SK-N-MC (cell line): Measurements from ENCODE around the gene SPHK2.

Source experiments
- DNase-seq: peaks from one replicate; pipeline ENCODE4 v3.0.0-alpha.2; 2011; ENCODE audit warnings: low read depth, low spot score
- H3K27ac ChIP-seq: fragments of 200-600 bp; sonication (generic); 2 replicates; pipeline ENCODE4 v1.5.1; 2016; ENCODE audit warnings: mixed run types
- H3K36me3 ChIP-seq: fragments of 200-600 bp; sonication (generic); 2 replicates; pipeline ENCODE4 v1.6.1; 2017; ENCODE audit warnings: antibody characterized with exemption, low read length, mixed read lengths; ENCODE audit not compliant: insufficient read depth
- H3K4me3 ChIP-seq: fragments of 200-600 bp; sonication (generic); 2 replicates; pipeline ENCODE4 v1.5.1; 2016
- H3K9ac ChIP-seq: fragments of 200-600 bp; sonication (generic); 2 replicates; pipeline ENCODE4 v1.8.0; 2017; ENCODE audit warnings: mixed run types, mixed read lengths; ENCODE audit not compliant: insufficient read length
- H3K9me3 ChIP-seq: fragments of 200-600 bp; sonication (generic); 2 replicates; pipeline ENCODE4 v1.6.1; 2017; ENCODE audit warnings: low read depth, mild to moderate bottlenecking, antibody characterized with exemption, low read length, moderate library complexity, mixed read lengths
- EZH2 ChIP-seq: fragments of 200-600 bp; sonication (generic); IDR thresholded peaks from one replicate; pipeline ENCODE4 v1.6.1; 2017; ENCODE audit warnings: antibody characterized with exemption
- FOXP2 ChIP-seq: optimal IDR thresholded peaks from 2 replicates; pipeline ENCODE3; 2011; ENCODE audit warnings: mild to moderate bottlenecking, moderate library complexity; ENCODE audit not compliant: insufficient read depth; ENCODE audit errors: extremely low read length, control extremely low read depth
- POLR2AphosphoS5 ChIP-seq: IDR thresholded peaks from 2 replicates; pipeline ENCODE4 v1.6.1; 2012; ENCODE audit warnings: mild to moderate bottlenecking, low read depth, low read length, borderline replicate concordance

SPHK2 gene

DNA sequence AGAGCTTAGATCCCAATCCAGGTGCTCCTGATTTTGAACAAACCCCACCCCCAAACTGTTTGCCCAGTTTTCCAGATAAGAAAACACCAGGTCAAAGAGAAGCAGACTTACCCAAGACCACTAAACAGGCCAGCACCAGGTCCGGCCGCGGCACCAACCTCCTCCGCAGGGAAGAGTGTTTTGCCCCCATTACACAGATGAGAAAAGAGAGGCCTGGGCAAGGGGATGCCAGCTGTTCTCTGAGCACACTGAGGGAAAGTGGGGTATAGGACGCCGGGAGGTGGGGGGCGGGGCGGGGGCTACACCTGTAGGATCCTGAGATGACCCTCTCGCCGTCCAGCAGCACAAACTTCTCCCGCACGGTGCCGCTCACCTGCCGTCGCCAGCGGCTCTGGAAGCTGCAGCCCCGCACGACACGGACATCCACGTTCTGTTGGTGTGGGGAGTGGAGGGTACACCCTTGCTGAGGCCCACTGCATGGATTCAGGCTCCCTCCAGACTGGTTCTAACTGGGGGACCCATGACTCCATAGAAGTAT, 9.7 kb upstream of the SPHK2 start:
- DNase-seq, result no peak
- Histone ChIP-seq H3K9ac (no peak overlapping the region), H3K36me3 (no peaks in the 10 kb centered on the region), H3K9me3 (no peaks in the 10 kb centered on the region), H3K4me3 (no peak overlapping the region), H3K27ac (no peak overlapping the region)
- TF ChIP-seq EZH2, result no peak
- TF ChIP-seq POLR2AphosphoS5, result no peak
- no peak for TF ChIP-seq FOXP2

DNA sequence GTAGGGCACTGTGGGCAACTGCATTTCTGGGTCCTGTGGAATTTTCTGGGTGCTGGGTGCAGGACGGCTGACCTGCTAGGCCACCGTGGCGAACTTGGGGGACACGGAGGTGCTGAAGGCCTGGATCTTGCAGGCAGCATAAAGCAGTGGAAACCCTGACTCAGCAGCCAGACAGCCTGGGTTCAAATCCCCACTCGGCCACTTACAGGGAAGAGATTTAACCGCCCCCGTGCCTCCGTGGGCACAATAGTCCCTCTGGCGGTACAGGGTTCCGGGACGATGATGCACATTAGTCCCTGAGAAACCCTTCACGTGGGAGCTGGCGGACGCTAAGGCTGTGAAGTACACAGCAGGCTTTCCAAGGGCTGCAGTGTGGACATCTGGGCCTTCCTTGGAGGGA, 7.4 kb upstream of the SPHK2 start:
- no peak for DNase-seq
- no peak for TF ChIP-seq EZH2
- TF ChIP-seq FOXP2, result no peak
- no peak for TF ChIP-seq POLR2AphosphoS5
- Histone ChIP-seq H3K4me3 (no peak overlapping the region), H3K36me3 (peaks cover 21% of the 10 kb centered on the region), H3K9me3 (no peaks in the 10 kb centered on the region), H3K27ac (no peak overlapping the region; the same call in 1 of the 2 replicates), H3K9ac (no peak overlapping the region)

DNA sequence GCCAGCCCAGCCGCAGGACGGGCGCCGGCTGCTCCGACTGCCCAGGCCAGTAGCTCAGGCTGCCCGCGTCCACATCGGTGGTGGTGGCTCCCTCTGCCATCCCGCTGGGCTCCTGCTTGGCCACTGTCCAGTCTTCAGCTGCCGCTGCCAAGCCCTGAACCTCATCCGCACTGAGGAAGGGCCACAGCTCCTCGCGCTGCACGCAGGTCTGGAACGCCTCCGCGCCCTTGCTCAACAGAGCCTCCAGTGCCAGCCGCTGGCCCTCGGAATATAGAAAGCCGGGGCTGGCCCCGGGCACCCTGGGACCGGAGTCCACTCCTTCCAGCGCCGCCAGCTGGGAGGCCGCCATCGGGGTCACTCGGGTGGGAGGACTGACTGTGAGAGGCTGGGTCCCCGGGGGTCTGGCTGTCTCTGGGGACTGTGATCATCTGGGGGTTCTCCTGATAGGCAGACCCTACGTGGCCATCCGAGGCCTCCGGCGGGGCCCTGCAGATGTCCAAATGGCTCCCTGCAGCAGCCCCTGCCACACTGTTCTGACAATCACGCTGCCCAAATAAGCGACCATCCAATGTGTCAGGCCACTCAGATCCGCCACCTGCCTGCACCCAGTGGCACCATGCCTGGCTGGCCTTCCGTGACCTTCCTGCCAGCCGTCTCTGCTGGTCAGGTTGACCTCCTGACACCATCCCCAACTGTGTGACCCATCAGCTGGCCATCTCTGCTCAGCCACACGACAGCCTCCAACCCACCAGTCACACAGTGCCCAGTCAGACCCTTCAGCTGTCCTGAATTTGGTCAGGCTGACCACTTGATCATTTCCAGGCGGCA, 6.1 kb upstream of the SPHK2 start:
- H3K9me3 ChIP-seq, result no peaks in the 10 kb centered on the region
- no peak overlapping the region for H3K4me3 ChIP-seq
- TF ChIP-seq EZH2 (no peak), FOXP2 (no peak), POLR2AphosphoS5 (no peak)
- no peak overlapping the region for H3K9ac ChIP-seq
- H3K27ac ChIP-seq, result no peak overlapping the region
- peaks cover 35% of the 10 kb centered on the region for H3K36me3 ChIP-seq
- no peak for DNase-seq

DNA sequence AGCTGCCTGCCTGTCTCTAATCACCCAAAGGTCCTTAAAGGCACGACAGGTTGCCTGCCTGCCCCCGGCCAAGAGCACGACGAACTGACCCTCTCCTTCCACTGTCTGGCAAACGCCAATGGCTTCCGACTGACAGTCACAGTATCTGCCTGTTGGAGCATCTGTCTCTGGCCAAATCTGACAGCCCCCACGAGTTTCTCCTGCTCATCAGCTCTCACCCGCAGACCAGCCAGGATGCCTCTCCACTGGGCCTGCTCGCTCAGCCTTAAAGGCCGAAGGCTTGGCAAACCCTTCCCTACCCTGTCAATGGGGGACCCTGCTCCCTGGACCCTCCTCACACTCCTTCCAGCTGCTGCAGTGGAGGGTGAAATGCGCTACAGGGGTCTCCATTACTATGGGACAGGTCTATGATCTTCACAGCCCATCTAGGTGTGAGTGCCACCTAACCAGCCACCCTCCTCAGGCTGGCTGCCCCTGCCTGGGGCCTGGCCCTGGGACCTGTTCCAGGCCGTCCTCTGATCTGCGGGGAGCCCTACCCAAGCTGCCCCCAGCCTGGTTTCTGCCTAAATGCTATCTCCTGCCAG, 5.4 kb upstream of the SPHK2 start:
- H3K36me3 ChIP-seq, result peaks cover 38% of the 10 kb centered on the region
- DNase-seq, result no peak
- no peak overlapping the region for H3K9ac ChIP-seq
- H3K27ac ChIP-seq, result 0 out of 2 replicates have a peak overlapping the region, but pooled peaks have one; percentile 36
- no peaks in the 10 kb centered on the region for H3K9me3 ChIP-seq
- H3K4me3 ChIP-seq, result no peak overlapping the region
- TF ChIP-seq FOXP2 (no peak), POLR2AphosphoS5 (peak; percentile 50), EZH2 (no peak)

DNA sequence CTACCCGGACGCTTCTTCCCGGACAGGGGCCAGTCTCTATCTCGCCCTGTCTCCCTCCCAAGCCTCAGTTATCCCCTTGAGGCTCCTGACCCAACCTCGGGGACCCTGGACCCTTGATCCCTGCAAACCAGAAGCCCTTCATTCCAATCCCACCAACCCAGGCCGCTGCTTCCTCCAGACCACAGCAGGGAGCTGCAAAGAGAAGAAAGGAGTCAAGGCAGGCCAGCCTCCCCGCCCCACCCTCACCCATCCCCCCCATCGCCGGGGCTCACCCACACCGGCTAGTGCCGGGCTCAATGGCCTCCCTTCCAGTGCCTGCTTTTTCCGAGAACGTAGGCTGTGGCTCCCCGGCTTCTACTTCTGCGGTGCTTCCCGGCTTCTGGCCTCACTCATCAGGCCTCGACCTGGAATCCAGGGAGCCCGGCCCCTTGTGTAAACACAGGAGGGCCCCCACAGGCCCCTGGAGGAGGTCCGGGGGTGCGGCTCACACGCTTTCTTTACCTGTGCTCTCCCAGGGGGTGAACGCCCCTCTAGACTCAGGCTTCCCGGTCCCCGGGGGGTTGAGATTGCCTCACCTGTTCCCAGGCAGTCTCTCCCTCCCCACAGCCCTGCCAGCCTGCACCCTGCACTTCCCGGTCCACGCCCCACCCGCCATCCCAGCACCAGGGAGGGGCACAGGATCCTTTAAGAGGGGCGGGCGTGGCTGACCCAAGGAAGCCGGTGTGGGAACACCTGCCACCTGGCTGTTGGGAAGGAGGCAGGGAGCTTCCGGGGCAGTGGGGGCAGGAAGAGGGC, 4.7 kb upstream of the SPHK2 start, which contains the start of gene FAM83E:
FAM83E (minus strand) TSS at position 641 of the 795 bp plus-strand sequence. CDS start 1,704 bp downstream, outside the sequence.
- no peak for TF ChIP-seq FOXP2
- TF ChIP-seq EZH2, result no peak
- peak; percentile 39; the same call in 1 of the 2 replicates for TF ChIP-seq POLR2AphosphoS5
- Histone ChIP-seq H3K9me3 (no peaks in the 10 kb centered on the region), H3K9ac (no peak within 1 kb of the TSS), H3K4me3 (no peak within 1 kb of the TSS), H3K27ac (peak within 1 kb of the TSS; percentile 36; the same call in 1 of the 2 replicates), H3K36me3 (peaks cover 38% of the 10 kb centered on the region)
- no peak for DNase-seq

DNA sequence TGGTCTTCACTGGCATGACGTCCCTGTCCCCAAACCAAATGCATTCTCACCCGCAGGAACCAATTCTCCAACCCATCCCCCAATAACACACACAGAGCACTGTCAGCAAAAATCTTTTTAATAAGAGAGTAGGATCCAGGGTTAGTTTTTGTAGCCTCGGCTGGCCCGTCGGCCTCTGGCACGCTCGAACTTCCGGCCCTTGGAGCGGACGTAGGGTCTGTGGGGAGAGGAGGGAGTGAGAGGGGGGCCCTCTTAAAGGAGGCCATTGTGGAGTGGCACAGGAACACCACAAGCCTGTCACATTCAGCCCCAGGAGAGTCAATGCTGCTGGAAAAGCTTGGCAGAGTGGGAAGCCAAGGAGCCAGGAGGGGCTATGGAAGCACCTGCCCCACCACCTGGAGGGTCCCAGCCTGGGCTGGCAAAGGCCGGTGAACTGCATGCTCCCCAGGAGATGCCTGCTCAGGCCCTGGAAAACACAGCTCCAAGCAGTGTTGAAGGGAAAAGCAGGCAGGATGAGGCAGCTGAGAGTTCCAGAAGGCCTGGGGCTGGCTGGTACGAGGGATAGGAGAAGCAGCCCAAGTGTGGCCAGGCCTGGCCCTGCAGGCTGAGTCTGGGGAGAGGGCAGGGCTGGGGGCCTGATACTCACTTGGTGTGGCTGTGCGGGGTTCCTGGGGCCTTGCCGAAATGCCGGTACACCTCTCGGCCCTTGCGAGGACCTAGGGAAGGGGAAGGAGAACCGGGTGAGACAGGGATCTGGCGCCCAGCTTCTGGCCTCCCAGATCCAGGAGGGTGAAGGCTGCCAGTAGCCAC, 3.9 kb upstream of the SPHK2 start:
- Histone ChIP-seq H3K27ac (peak overlapping the region; percentile 2; the same call in 1 of the 2 replicates), H3K4me3 (no peak overlapping the region), H3K9me3 (no peaks in the 10 kb centered on the region), H3K36me3 (peaks cover 38% of the 10 kb centered on the region), H3K9ac (no peak overlapping the region)
- no peak for TF ChIP-seq EZH2
- TF ChIP-seq POLR2AphosphoS5, result no peak
- TF ChIP-seq FOXP2, result no peak
- no peak for DNase-seq

DNA sequence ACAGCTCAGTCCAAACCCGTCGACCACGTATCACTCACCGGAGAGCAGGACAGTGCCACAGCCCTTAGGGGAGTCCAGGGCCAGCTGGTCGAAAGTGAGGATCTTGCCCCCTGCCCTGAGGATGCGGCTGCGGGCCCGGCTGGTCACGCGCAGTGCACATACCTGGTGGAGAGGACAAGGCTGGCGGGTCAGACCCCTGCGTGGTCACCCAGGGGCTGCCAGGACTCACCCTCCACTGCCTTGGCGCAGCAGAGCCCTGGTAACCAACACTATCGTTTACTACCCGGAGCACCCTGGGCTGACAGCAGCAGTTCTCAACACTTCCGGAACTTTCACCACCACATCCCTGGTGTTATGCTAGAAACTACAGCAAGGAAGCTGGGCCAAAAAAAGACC, 3.3 kb upstream of the SPHK2 start:
- no peak for TF ChIP-seq FOXP2
- no peak for TF ChIP-seq EZH2
- TF ChIP-seq POLR2AphosphoS5, result no peak
- H3K9me3 ChIP-seq, result no peaks in the 10 kb centered on the region
- no peak overlapping the region for H3K27ac ChIP-seq
- H3K36me3 ChIP-seq, result peaks cover 38% of the 10 kb centered on the region
- DNase-seq, result no peak
- no peak overlapping the region for H3K4me3 ChIP-seq
- H3K9ac ChIP-seq, result no peak overlapping the region
